GM12801 (cell line): Measurements from ENCODE around the gene RNF220.

Experiments
- TF ChIP-seq, protein P1 (sequence below): IDR thresholded peaks from one replicate; pipeline ENCODE4 v1.5.1; 2011; ENCODE audit warnings: control low read depth; ENCODE audit not compliant: insufficient read length; ENCODE audit errors: extremely low read depth

The RNF220 gene

DNA sequence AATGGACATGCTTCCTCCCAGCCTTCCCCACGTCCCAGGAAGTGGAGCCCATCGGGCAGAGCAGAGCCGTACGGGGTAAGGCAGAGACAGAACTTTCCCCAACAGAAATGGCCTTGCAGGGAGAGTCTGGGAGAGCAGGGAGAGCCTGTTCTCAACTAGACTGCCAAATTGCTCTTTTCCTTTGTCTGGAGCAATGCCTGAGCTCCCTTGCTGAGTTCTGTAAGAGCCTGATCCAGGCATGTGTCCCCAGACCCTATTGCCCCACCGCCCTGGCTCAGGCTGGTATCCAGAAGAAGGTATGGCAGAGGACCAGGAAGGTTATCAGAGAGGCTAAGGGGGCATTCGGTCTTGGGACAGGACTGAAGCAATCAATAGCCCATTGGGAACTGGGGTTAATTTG is 189.3 kb downstream of the RNF220 start:
- TF ChIP-seq, protein P1, sequence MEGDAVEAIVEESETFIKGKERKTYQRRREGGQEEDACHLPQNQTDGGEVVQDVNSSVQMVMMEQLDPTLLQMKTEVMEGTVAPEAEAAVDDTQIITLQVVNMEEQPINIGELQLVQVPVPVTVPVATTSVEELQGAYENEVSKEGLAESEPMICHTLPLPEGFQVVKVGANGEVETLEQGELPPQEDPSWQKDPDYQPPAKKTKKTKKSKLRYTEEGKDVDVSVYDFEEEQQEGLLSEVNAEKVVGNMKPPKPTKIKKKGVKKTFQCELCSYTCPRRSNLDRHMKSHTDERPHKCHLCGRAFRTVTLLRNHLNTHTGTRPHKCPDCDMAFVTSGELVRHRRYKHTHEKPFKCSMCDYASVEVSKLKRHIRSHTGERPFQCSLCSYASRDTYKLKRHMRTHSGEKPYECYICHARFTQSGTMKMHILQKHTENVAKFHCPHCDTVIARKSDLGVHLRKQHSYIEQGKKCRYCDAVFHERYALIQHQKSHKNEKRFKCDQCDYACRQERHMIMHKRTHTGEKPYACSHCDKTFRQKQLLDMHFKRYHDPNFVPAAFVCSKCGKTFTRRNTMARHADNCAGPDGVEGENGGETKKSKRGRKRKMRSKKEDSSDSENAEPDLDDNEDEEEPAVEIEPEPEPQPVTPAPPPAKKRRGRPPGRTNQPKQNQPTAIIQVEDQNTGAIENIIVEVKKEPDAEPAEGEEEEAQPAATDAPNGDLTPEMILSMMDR = no peak

DNA sequence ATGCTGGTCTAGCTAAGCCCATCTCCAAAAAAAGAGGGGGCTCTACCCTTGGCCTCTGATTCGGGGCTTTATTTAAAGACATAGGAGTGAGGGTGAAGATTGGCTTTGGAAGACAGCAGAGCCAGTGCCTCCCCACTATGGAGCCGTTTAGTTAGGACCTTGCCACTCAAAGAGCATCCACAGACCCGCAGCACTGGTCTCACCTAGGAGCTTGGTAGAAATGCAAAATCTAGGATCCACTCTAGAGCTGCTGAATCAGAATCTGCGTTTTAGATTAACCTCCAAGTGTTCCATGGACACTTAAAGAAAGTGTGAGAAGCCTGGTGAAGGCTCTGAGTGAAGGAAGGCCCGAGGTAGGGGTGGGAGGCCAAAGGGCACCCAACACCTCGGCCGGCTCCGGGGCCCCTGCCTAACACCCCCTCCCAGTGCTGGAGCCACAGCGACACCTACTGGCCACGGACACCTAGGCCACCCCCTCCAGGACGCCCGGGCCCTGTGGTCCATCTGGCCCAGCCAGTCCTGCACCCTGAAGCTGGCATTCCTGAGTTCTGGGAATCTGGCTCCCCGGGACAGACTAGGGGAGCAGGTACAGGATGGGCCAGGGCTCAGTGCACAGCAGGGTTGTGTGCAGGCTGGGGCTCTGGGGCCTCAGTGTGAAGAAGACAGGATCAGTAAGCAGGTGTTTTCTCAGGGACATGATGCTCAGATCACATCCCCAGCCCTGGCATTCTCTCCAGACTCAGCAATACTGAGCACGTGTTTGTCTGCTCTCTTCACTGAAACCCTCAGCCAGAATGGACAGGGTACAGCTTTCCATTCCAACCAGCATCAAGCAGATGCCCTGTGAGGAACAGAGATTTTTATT is 190.0 kb downstream of the RNF220 start:
- TF ChIP-seq, protein P1 = no peak

DNA sequence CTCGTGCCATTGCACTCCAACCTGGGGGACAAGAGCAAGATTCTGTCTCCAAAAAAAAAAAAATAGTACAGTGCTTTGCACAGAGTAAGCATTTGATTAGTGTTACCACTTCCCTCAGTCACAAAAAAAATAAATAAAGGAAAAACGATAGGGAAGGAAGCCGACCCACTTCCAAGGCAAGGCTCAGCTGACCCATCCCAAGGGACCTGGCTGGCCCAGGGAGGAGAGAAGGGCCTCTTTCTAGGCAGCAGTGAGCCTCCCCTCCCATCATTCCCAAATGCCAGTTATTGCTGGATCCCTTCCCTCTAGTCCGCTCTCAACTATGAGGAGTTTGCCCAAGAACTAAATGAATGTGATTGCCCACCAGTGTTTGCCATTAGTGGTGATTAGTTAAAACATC is 191.5 kb downstream of the RNF220 start:
- TF ChIP-seq, protein P1 = no peak

DNA sequence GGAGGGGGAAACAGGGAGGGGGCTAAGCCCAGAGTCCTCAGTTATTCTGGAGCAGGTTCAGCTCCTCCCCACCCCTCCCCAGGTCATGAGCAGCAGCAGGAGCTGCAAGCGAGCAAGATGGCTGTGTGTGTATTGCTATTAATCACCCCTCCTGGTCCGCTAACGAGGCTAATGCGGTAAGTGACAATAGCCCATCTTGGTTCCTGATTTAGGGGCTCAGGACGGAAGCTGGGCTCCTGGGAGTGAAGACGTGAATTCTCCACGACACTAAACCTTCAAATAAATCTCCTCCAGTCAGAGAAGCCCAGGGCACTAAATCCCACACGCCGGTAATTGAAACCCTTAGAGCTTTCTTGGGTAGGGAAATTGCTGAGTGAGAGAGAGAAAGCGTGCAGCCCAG is 193.1 kb downstream of the RNF220 start:
- TF ChIP-seq, protein P1 = no peak

DNA sequence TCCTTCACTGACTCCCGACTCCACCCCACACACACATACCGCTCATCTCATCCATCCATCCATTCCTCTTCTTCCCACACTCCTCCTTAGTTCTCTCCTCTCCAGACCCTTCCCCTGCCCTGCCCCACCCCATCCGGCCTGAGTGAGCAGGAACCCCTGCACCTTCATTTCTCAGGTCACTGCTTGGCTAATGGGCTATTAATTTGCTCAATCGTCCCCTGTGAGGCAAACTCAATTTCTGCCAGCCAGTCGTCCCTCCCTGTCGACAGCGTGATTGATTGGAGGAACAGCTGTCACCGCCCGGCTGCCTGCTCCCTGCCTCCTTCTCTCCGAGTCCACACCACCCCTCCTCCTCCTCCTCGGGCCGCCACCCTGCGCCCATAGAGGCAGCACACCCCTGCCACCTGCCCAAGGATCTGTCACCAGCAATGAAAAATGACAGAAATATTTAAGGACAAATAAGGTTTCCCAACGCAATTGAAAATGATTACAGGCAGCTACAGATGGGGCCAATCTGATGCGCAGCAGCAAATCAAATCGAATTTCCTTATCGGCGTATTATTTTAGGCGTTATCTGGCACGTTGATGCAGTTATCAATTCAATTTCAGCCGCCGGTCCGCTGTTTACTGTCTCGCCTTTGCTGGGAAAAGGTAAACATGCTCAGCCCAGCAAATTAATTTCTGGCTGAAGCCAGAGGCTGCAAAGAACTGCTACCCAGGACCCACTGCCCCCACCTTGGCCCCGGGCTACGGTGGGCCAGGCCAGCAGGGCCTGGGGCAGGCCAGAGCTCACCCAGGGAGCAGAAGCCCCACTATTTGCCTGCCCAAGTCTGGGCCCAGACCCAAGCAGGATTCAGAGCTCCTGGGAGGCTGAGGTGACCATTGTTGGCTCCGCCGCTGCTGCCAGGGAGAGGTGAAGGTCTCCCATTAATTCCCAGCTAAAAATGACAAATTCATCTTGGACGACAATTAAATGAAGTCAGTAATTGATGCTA is 197.9 kb downstream of the RNF220 start:
- TF ChIP-seq, protein P1 = no peak

DNA sequence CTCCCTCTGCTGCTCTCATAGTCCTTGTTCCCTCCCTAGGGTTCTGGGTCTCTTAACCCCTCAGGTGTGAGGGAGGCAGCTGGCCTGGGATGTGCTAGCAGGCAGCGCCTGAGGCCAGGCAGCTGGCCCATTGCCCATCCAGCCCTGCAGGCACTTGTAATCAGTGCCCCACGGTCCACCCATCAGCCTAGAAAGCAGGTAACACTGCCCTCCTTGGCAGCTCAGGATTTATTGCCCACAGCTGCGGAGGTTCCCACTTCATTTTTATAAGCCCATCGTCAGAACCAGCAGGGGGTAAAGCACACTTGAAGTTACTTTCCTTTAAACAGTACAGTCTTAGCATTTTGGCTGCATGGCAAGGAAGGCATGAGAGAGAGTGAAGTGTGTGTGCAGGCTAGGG is 198.7 kb downstream of the RNF220 start:
- TF ChIP-seq, protein P1 = no peak

DNA sequence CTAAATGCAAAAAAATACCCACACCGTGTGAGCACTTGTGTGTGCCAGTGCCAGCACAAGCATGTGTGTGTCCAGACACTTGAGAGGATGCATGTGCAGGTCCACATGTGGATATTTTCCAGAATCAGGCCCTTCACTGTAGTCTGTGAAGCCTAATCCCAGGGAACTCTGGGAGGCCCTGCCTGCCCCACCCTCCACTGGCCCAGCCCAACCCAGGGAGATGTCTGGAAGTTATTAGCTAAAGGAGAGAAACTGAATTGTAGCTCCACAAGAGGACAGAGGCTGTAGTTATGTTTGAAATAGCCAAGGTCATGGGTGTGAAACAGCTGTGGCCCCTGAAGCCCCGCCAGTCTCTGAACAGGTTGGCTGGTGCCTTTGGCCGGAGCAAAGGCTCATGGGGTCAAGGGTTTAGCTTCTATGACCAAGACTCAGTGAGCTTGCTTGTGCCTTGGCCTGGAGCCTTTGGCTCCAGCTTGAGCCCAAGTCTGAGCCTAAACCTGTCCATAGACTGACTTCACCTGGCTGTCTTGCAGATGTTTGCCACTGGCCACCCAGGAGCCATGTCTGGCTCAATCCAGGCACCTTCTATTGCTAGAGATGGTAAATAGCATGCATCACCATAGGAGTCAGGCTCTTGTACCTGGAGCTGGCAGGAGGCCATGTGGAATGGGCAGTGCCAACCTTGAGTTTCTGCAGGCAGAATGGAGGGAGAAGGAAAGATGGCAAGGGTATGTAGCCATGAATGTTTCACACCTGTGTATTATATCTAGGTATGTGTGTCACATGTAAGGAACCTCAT is 199.3 kb downstream of the RNF220 start:
- TF ChIP-seq, protein P1 = no peak
